Measurements from ENCODE around the gene MARK3.

Gene MARK3

GRCh38 chr14:103549361-103550311 is 164.4 kb downstream of the MARK3 start:
- DNase-seq (ENCODE audit: low read depth in 2 of 2): no peak

- no peak for DNase-seq (ENCODE audit: low read depth in 2 of 2)
Measured at GRCh38 chr14:103550451-103551337, 165.5 kb downstream of the MARK3 start.

DNA sequence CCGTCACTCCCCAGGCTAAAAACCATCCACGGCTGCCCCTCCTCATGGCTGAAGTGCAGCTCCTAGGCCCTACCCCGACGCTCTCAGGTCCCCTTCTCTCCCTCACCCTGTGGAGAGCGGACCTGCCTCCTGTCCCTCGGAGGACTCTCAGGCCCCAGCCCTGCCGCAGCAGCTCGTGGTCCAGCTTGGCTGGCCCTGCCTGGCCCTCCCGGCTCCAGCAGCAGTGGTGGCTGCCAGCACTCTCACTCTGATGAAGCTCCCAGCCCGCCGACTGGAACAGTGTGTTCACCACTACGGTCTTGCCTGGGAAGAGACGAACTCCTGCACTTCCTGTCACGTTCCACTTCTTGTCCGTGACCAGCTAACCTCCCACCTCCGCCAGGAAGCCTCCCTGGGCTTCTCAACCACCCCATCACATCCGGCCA is 166.1 kb downstream of the MARK3 start:
- no peak for DNase-seq (ENCODE audit: low read depth in 2 of 2)

- DNase-seq (ENCODE audit: low read depth in 2 of 2): no peak
Measured at GRCh38 chr14:103552011-103552845, 167.0 kb downstream of the MARK3 start.

DNA sequence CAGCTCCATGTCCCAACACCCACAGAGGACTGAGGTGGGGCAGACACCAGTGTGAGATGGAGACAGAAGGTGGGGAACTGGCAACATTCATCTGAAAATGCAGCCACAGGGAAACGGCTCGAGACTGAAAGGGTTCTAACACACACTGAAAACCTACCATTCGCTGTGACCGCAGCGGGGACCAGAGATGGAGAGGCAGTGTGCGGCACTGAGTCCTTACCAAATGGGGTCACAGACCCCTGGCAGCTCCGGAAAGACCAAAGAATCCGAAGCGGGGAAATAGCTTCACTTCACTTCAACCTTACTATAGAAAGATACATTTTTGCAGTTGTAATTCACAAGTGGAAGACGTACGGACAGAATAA is 167.6 kb downstream of the MARK3 start:
- DNase-seq (ENCODE audit: low read depth in 2 of 2): no peak
